COLO829 (cell line): Measurements from ENCODE around the gene SC5D.

ENCODE experiments used
- DNase-seq: peaks from one replicate; pipeline ENCODE4 v3.0.0; 2012; ENCODE audit warnings: low spot score

The SC5D gene

DNA sequence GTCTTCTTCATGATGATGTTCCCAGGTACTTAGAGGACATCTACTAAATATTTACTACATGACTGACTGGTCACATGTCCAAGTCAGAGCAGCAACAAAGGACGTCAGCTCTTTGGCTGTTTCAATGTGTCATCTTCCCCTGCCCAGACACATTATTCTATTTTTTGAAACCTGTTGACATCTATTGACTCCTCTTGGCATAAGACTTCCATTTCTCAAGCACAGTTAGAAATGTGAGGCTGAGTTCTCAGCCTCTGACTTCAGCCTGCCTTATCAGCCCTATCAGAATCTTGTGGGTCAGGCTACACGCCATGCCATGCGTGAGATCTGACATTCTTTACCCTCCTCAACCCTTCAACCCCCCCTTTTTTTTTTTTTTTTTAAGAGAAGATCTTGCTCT is 63.8 kb downstream of the SC5D start:
- DNase-seq: no peak
